Transverse colon (tissue), 4 donors: ENCODE data around the gene NECTIN2. TPM values are rescaled to one million over a fixed set of nuclear protein-coding genes. Genes with fewer than 3 reads are reported as not detected.

Experiments
- DNase-seq: peaks from one replicate; pipeline ENCODE4 v3.0.0-alpha.2; 2019
- H3K27ac ChIP-seq, 4 donors: fragments of 200-600 bp; sonication (generic); 2 replicates each; pipeline ENCODE4 v1.5.1; 2016 to 2018; ENCODE audit warnings: inconsistent platforms in 4 of 4
- H3K27me3 ChIP-seq: fragments of 200-600 bp; sonication (generic); 2 replicates; pipeline ENCODE4 v1.5.1; 2017; ENCODE audit warnings: inconsistent platforms
- H3K36me3 ChIP-seq, 4 donors: fragments of 200-600 bp; sonication (generic); 2 replicates each; pipeline ENCODE4 v1.5.1; 2017 to 2019; ENCODE audit warnings: inconsistent platforms in 4 of 4
- H3K4me1 ChIP-seq, 4 donors: fragments of 200-600 bp; sonication (generic); 2 replicates each; pipeline ENCODE4 v1.5.1; 2017 to 2020; ENCODE audit warnings: inconsistent platforms in 4 of 4
- H3K4me3 ChIP-seq, 4 donors: fragments of 200-600 bp; sonication (generic); 1 replicate in 1 of 4; 2 replicates in 3 of 4; pipeline versions ENCODE4 v1.5.1 to v1.6.1; 2017 to 2019; ENCODE audit warnings: inconsistent platforms in 4 of 4
- H3K9me3 ChIP-seq, 2 donors: fragments of 200-600 bp; sonication (generic); 2 replicates each; pipeline ENCODE4 v1.5.1; 2017 to 2019; ENCODE audit warnings: inconsistent platforms in 2 of 2
- CTCF ChIP-seq, 5 experiments: fragments of 200-600 bp in 3 of 5; fragments of 450-650 bp in 2 of 5; sonication (generic) in 3 of 5; IDR thresholded peaks; 1 replicate in 2 of 5; 2 replicates in 3 of 5; pipeline ENCODE4 v1.5.1; 2016 to 2017; ENCODE audit warnings: antibody characterized with exemption in 5 of 5, inconsistent platforms in 3 of 5, mild to moderate bottlenecking in 2 of 5, moderate library complexity in 1 of 5
- EP300 ChIP-seq: sonication (generic); formaldehyde crosslinking; IDR thresholded peaks from one replicate; pipeline ENCODE4 v1.6.1; 2017; ENCODE audit warnings: antibody characterized with exemption, low read depth
- POLR2A ChIP-seq: fragments of 450-650 bp; IDR thresholded peaks from one replicate; pipeline ENCODE4 v1.6.1; 2016; ENCODE audit warnings: antibody characterized with exemption, mild to moderate bottlenecking, moderate library complexity
- POLR2AphosphoS5 ChIP-seq, 3 donors: sonication (generic); formaldehyde crosslinking; IDR thresholded peaks; one replicate each; pipeline ENCODE4 v1.6.1; 2016; ENCODE audit warnings: antibody characterized with exemption in 3 of 3
- WGBS, 2 donors: methylation state at CpG; one replicate each; pipeline ENCODE4 v1.1.5; 2018; ENCODE audit warnings: low coverage in 1 of 2; 5-methylcytosine and 5-hydroxymethylcytosine counted together
- in situ Hi-C, 4 donors: fragments of 200-750 bp; cut with MboI; loops; one replicate each; pipeline versions ENCODE4 v1.15.0 to v1.15.1; 2017; ENCODE audit warnings: low sequenced_read_pairs in 3 of 4, low pct_ligation_motif_present in 1 of 4, low pct_unique_long_range_greater_than_20kb in 1 of 4
- intact Hi-C: fragments of 100-400 bp; cut with DNase I; formaldehyde crosslinking; loops from one replicate; pipeline ENCODE4 v1.15.1; 2023; ENCODE audit warnings: low total_unique reads
- total RNA-seq, 4 donors: library from RNA; depleted of rRNA; stranded (reverse); fragments of >200 nt; gene quantifications; one replicate each; pipeline ENCODE4 v1.1.0, GENCODE V29; 2016

The NECTIN2 gene
- total RNA-seq, 4 donors from 2014 or later: 93.7 to 147 (median 125) TPM

GRCh38 chr19:44893332-44894051, 47.4 kb downstream of the NECTIN2 start:
- Histone ChIP-seq H3K4me1 (peaks cover 16 to 21% (median 19%) of the 10 kb centered on the region in 4 donors), H3K27ac (no peak overlapping the region), H3K27me3 (no peaks in the 10 kb centered on the region), H3K9me3 (no peaks in the 10 kb centered on the region), H3K36me3 (peaks cover 0 to 34% (median 8%) of the 10 kb centered on the region in 4 donors), H3K4me3 (no peak overlapping the region)
- DNase-seq: no peak
- in situ Hi-C loops: no loop called here
- intact Hi-C loops: no loop called here
- 93% methylated on average over 17 of the region's 18 CpGs; no CpG with 5 or more reads in 1 of the 2 donors for WGBS, 2 donors
- TF ChIP-seq POLR2A (no peak), POLR2AphosphoS5 (IDR thresholded peaks at IDR 0.05) (no peak), EP300 (no peak), CTCF (IDR thresholded peaks at IDR 0.05) (no peak)

- 97 to 100% methylated on average over 1 to 6 of the region's 6 CpGs for WGBS, 2 donors
- Histone ChIP-seq H3K4me3 (no peak overlapping the region), H3K27ac (no peak overlapping the region), H3K4me1 (peaks cover 16 to 21% (median 19%) of the 10 kb centered on the region in 4 donors), H3K9me3 (no peaks in the 10 kb centered on the region), H3K27me3 (no peaks in the 10 kb centered on the region), H3K36me3 (peaks cover 0 to 34% (median 8%) of the 10 kb centered on the region in 4 donors)
- in situ Hi-C loops: no loop called here
- TF ChIP-seq POLR2A (no peak), CTCF (IDR thresholded peaks at IDR 0.05) (no peak), EP300 (no peak), POLR2AphosphoS5 (IDR thresholded peaks at IDR 0.05) (no peak)
- intact Hi-C loops: no loop called here
- DNase-seq: no peak
These were observed 47.9 kb downstream of the NECTIN2 start for GRCh38 chr19:44894052-44894400.

GRCh38 chr19:44894946-44895345, 48.8 kb downstream of the NECTIN2 start:
- TF ChIP-seq CTCF (IDR thresholded peaks at IDR 0.05) (no peak), POLR2A (no peak), POLR2AphosphoS5 (IDR thresholded peaks at IDR 0.05) (no peak), EP300 (no peak)
- peaks cover 11 to 15% (median 13%) of the 10 kb centered on the region in 4 donors for H3K4me1 ChIP-seq
- peaks cover 0 to 36% (median 8%) of the 10 kb centered on the region in 4 donors for H3K36me3 ChIP-seq
- H3K4me3 ChIP-seq: no peak overlapping the region
- no peaks in the 10 kb centered on the region for H3K9me3 ChIP-seq
- no peak overlapping the region for H3K27ac ChIP-seq
- DNase-seq: no peak
- intact Hi-C loops: no loop called here
- 81 to 85% methylated on average over 7 to 9 of the region's 9 CpGs for WGBS, 2 donors
- no peaks in the 10 kb centered on the region for H3K27me3 ChIP-seq
- in situ Hi-C loops: no loop called here

GRCh38 chr19:44897835-44898234, 51.7 kb downstream of the NECTIN2 start:
- Histone ChIP-seq H3K36me3 (peaks cover 0 to 52% (median 13%) of the 10 kb centered on the region in 4 donors), H3K4me3 (no peak overlapping the region), H3K27ac (no peak overlapping the region), H3K9me3 (no peaks in the 10 kb centered on the region), H3K4me1 (no peaks in the 10 kb centered on the region), H3K27me3 (no peaks in the 10 kb centered on the region)
- DNase-seq: no peak
- TF ChIP-seq EP300 (no peak), POLR2A (no peak), CTCF (IDR thresholded peaks at IDR 0.05) (no peak), POLR2AphosphoS5 (IDR thresholded peaks at IDR 0.05) (no peak)
- in situ Hi-C loops: no loop called here
- intact Hi-C loops: no loop called here
- 86 to 89% methylated on average over 4 to 8 of the region's 8 CpGs for WGBS, 2 donors
